ENCODE data around the gene TNNT3. TPM values are rescaled to one million over a fixed set of nuclear protein-coding genes. Genes with fewer than 3 reads are reported as not detected.
A peak's percentile ranks its signal among the peaks of the same experiment; 100 is the strongest.

TNNT3 gene
- total RNA-seq, 1 donor from 2014 or later = 30.7 TPM

- H3K27ac ChIP-seq (replicated peaks) = peak overlapping the region; percentile 97
- H3K27me3 ChIP-seq (ENCODE audit: low read depth) = no peaks in the 10 kb centered on the region
- H3K36me3 ChIP-seq = peaks cover 14% of the 10 kb centered on the region
- peaks cover 73% of the 10 kb centered on the region for H3K4me1 ChIP-seq
- no peaks in the 10 kb centered on the region for H3K9me3 ChIP-seq (replicated peaks)
- peak; percentile 19 for DNase-seq
- intact Hi-C loops (cut with micrococcal nuclease) = loop anchor here (5.0 kb wide), 1 partner anchor 41 kb away; no protein-coding TSS in a partner anchor
- peak overlapping the region; percentile 45 for H3K4me3 ChIP-seq
- TF ChIP-seq, protein P1, sequence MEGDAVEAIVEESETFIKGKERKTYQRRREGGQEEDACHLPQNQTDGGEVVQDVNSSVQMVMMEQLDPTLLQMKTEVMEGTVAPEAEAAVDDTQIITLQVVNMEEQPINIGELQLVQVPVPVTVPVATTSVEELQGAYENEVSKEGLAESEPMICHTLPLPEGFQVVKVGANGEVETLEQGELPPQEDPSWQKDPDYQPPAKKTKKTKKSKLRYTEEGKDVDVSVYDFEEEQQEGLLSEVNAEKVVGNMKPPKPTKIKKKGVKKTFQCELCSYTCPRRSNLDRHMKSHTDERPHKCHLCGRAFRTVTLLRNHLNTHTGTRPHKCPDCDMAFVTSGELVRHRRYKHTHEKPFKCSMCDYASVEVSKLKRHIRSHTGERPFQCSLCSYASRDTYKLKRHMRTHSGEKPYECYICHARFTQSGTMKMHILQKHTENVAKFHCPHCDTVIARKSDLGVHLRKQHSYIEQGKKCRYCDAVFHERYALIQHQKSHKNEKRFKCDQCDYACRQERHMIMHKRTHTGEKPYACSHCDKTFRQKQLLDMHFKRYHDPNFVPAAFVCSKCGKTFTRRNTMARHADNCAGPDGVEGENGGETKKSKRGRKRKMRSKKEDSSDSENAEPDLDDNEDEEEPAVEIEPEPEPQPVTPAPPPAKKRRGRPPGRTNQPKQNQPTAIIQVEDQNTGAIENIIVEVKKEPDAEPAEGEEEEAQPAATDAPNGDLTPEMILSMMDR (IDR thresholded peaks at IDR 0.05; ENCODE audit: borderline replicate concordance) = no peak
Measured at GRCh38 chr11:1880746-1881441, 38.6 kb upstream of the TNNT3 start.

DNA sequence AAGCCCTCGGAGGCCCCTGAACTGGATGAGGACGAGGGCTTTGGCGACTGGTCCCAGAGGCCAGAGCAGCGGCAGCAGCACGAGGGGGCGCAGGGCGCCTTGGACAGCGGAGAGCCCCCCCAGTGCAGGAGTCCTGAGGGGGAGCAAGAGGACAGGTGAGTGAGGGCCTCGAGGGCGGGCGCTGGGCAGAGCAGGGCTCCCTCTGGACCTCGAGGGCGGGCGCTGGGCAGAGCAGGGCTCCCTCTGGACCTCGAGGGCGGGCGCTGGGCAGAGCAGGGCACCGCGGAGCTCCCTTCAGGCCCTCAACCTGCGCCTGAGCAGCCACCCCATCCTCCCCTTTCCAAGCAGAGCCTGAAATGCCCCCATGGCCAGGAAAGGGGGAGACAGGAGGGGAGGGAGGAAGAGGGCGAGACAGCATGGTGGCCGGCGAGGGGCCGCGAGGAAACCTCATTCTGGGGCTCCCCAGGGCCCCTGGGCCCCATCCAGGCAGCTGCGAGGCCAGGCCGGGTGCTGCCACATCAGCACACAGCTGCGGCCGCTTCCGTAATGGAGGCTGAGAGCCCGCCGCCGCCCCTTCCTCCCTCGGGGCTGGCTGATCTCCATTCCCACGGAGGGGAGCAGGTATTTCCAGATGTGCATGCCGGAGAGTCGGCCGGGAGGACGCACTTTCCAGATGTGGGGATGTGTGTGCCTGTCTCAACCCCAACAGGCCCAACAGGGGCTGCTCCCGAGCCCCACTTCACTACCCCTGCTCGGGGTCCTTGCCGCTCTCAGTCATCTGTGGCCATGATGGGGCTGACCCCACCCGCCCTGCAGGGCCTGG is 37.9 kb upstream of the TNNT3 start:
- peak; percentile 79 for DNase-seq
- TF ChIP-seq, protein P1 (IDR thresholded peaks at IDR 0.05; ENCODE audit: borderline replicate concordance) = no peak
- Histone ChIP-seq H3K27me3 (ENCODE audit: low read depth) (no peaks in the 10 kb centered on the region), H3K36me3 (peaks cover 14% of the 10 kb centered on the region), H3K4me1 (peaks cover 65% of the 10 kb centered on the region), H3K27ac (replicated peaks) (peak overlapping the region; percentile 97), H3K4me3 (peak overlapping the region; percentile 45), H3K9me3 (replicated peaks) (no peaks in the 10 kb centered on the region)
- intact Hi-C loops (cut with micrococcal nuclease) = loop anchor here (5.0 kb wide), 1 partner anchor 41 kb away; no protein-coding TSS in a partner anchor

DNA sequence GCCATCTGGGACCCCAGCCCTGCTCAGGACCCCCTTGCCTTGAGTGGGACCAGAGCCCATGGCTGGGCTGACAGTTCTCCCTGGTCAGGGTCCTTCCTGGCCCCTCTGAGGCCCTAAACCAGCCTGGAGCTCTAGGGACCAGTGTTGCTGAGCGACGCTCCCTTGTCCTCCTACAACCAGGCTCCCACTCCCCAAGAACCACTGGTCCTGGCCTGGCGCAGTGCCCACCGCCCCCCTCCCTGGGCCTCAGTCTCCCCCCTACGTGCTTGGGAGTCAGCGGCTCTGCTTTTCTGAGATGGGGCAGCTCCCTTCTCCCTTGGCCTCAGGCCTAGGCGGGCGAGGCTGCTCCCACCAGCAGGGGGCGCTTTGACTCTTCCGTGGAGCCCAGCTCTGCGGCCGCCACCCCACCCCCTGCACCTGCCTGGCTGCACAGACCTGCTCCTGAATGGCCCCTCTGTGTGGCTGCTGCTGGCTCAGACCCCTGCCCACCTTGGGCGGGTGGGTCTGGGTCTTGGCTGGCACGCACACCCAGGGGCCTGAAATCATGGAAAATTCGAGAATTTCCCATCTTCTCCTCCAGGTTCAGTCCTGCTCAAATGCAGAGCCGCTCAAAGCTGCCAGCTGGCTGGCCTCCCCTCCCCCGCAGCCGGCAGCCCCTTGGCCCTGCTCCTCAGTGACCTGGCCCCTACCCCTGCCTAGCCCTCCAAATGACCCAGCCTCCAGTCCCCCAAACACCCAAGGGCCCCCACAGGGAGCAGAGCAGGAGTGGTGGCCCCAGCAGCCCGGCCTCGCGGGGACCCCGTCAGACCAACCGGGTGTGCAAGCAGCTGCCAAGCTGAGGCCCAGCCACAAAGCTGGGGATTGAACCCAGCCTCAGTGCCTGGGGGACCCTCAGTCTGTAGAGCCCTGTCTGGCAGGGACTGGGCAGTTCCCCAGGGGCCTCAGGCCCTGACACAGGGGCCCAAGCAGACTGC is 37.0 kb upstream of the TNNT3 start:
- H3K9me3 ChIP-seq (replicated peaks) = no peaks in the 10 kb centered on the region
- H3K4me3 ChIP-seq = peak overlapping the region; percentile 45
- peak; percentile 88 for DNase-seq
- peaks cover 56% of the 10 kb centered on the region for H3K4me1 ChIP-seq
- TF ChIP-seq, protein P1 (IDR thresholded peaks at IDR 0.05; ENCODE audit: borderline replicate concordance) = peak; percentile 96
- peaks cover 17% of the 10 kb centered on the region for H3K36me3 ChIP-seq
- peak overlapping the region; percentile 97 for H3K27ac ChIP-seq (replicated peaks)
- intact Hi-C loops (cut with micrococcal nuclease) = loop anchor here (5.0 kb wide), 1 partner anchor 40 kb away; no protein-coding TSS in a partner anchor
- no peaks in the 10 kb centered on the region for H3K27me3 ChIP-seq (ENCODE audit: low read depth)

GRCh38 chr11:1883346-1884302 is 35.9 kb upstream of the TNNT3 start:
- Histone ChIP-seq H3K27me3 (ENCODE audit: low read depth) (no peaks in the 10 kb centered on the region), H3K9me3 (replicated peaks) (no peaks in the 10 kb centered on the region), H3K36me3 (peaks cover 26% of the 10 kb centered on the region), H3K4me1 (peaks cover 54% of the 10 kb centered on the region), H3K4me3 (no peak overlapping the region), H3K27ac (replicated peaks) (peak overlapping the region; percentile 97)
- DNase-seq = no peak
- TF ChIP-seq, protein P1 (IDR thresholded peaks at IDR 0.05; ENCODE audit: borderline replicate concordance) = no peak
- intact Hi-C loops (cut with micrococcal nuclease) = loop anchor here (5.0 kb wide), 1 partner anchor 39 kb away; no protein-coding TSS in a partner anchor
